CD14-positive monocyte (primary cell): ENCODE data around the gene HDAC10. TPM values are rescaled to one million over a fixed set of nuclear protein-coding genes. Genes with fewer than 3 reads are reported as not detected.

ENCODE experiments used
- DNase-seq, 3 donors: peaks; one replicate each; pipeline ENCODE4 v3.0.0-alpha.2; 2011 to 2022
- H2AFZ ChIP-seq: 2 replicates; pipeline ENCODE4 v1.6.0; 2012; ENCODE audit warnings: mild to moderate bottlenecking, low read depth, low read length, inconsistent platforms; ENCODE audit not compliant: insufficient read depth, poor library complexity, severe bottlenecking
- H3K27ac ChIP-seq, 2 donors: 1 replicate in 1 of 2; 2 replicates in 1 of 2; pipeline ENCODE4 v1.5.1; 2012 to 2013; ENCODE audit warnings: low read length in 2 of 2, control low read depth in 1 of 2, inconsistent platforms in 1 of 2, low read depth in 1 of 2, mild to moderate bottlenecking in 1 of 2
- H3K27me3 ChIP-seq, 2 donors: one replicate each; pipeline versions ENCODE4 v1.6.0 to v1.6.1; 2011 to 2013; ENCODE audit warnings: low read length in 2 of 2; ENCODE audit not compliant: control insufficient read depth in 2 of 2, insufficient read depth in 2 of 2
- H3K36me3 ChIP-seq, 2 donors: replicated peaks in 1 of 2; 1 replicate in 1 of 2; 2 replicates in 1 of 2; pipeline versions ENCODE4 v1.5.1 to v1.6.1; 2012 to 2013; ENCODE audit warnings: low read length in 2 of 2, control low read depth in 1 of 2, inconsistent platforms in 1 of 2, mild to moderate bottlenecking in 1 of 2; ENCODE audit not compliant: insufficient read depth in 2 of 2, control insufficient read depth in 1 of 2
- H3K4me1 ChIP-seq, 2 donors: 1 replicate in 1 of 2; 2 replicates in 1 of 2; pipeline versions ENCODE4 v1.5.1 to v1.6.1; 2012 to 2013; ENCODE audit warnings: low read length in 2 of 2, control low read depth in 1 of 2, inconsistent platforms in 1 of 2, mild to moderate bottlenecking in 1 of 2, moderate library complexity in 1 of 2; ENCODE audit not compliant: insufficient read depth in 2 of 2, control insufficient read depth in 1 of 2
- H3K4me2 ChIP-seq: replicated peaks from 2 replicates; pipeline ENCODE3; 2012; ENCODE audit warnings: low read length, moderate library complexity, mild to moderate bottlenecking; ENCODE audit not compliant: poor library complexity, severe bottlenecking; ENCODE audit errors: extremely low read depth
- H3K4me3 ChIP-seq, 3 experiments: fragments of 200-600 bp in 1 of 3; sonication (generic) in 1 of 3; replicated peaks in 1 of 3; 1 replicate in 2 of 3; 2 replicates in 1 of 3; pipeline ENCODE4 v1.5.1; 2011 to 2013; ENCODE audit warnings: low read length in 3 of 3, mild to moderate bottlenecking in 3 of 3, control low read depth in 2 of 3, low read depth in 2 of 3, inconsistent platforms in 1 of 3, moderate library complexity in 1 of 3
- H3K79me2 ChIP-seq: 2 replicates; pipeline ENCODE4 v1.6.0; 2012; ENCODE audit warnings: mild to moderate bottlenecking, control low read depth, inconsistent platforms, low read length, moderate library complexity; ENCODE audit not compliant: insufficient read depth
- H3K9ac ChIP-seq: 2 replicates; pipeline ENCODE4 v1.6.0; 2017; ENCODE audit warnings: low read length, mild to moderate bottlenecking; ENCODE audit not compliant: insufficient read depth, poor library complexity, severe bottlenecking
- H3K9me3 ChIP-seq, 2 donors: replicated peaks in 1 of 2; 1 replicate in 1 of 2; 2 replicates in 1 of 2; pipeline versions ENCODE4 v1.5.1 to v1.6.1; 2012 to 2013; ENCODE audit warnings: low read length in 2 of 2, control low read depth in 1 of 2; ENCODE audit not compliant: control insufficient read depth in 1 of 2, insufficient read depth in 1 of 2
- H4K20me1 ChIP-seq: 2 replicates; pipeline ENCODE4 v1.6.0; 2012; ENCODE audit warnings: mild to moderate bottlenecking, low read length, control low read depth, moderate library complexity; ENCODE audit not compliant: insufficient read depth
- H3K27ac Mint-ChIP-seq, 7 donors: one replicate each; pipeline ENCODE4 v1.8.0; 2020; ENCODE audit warnings: mild to moderate bottlenecking in 7 of 7, mixed read lengths in 7 of 7, moderate library complexity in 6 of 7, inconsistent platforms in 2 of 7
- H3K27me3 Mint-ChIP-seq, 3 donors: one replicate each; pipeline ENCODE4 v1.8.0; 2021 to 2022; ENCODE audit warnings: low read depth in 3 of 3, mild to moderate bottlenecking in 3 of 3, mixed read lengths in 3 of 3, moderate library complexity in 3 of 3, inconsistent platforms in 1 of 3
- H3K36me3 Mint-ChIP-seq, 2 donors: one replicate each; pipeline ENCODE4 v1.8.0; 2020; ENCODE audit warnings: mixed read lengths in 2 of 2, inconsistent platforms in 1 of 2, mild to moderate bottlenecking in 1 of 2
- H3K4me1 Mint-ChIP-seq: one replicate; pipeline ENCODE4 v1.8.0; 2020; ENCODE audit warnings: mild to moderate bottlenecking, mixed read lengths
- H3K4me3 Mint-ChIP-seq, 2 donors: one replicate each; pipeline ENCODE4 v1.8.0; 2020; ENCODE audit warnings: mild to moderate bottlenecking in 2 of 2, mixed read lengths in 2 of 2, moderate library complexity in 1 of 2
- H3K9me3 Mint-ChIP-seq, 7 donors: one replicate each; pipeline ENCODE4 v1.8.0; 2020 to 2022; ENCODE audit warnings: mixed read lengths in 7 of 7, mild to moderate bottlenecking in 6 of 7, moderate library complexity in 6 of 7, inconsistent platforms in 2 of 7
- CTCF ChIP-seq: fragments of 200-600 bp; IDR thresholded peaks from one replicate; pipeline ENCODE4 v1.8.0; 2022; ENCODE audit warnings: antibody characterized with exemption, mild to moderate bottlenecking
- WGBS: methylation state at CpG from one replicate; pipeline ENCODE4 v1.1.5; 2013; ENCODE audit warnings: missing lambda C conversion rate; ENCODE audit not compliant: insufficient coverage; 5-methylcytosine and 5-hydroxymethylcytosine counted together
- intact Hi-C, 2 donors: fragments of 100-400 bp; cut with micrococcal nuclease; formaldehyde crosslinking; loops; one replicate each; pipeline versions ENCODE4 v1.15.0 to v1.15.1; 2023
- polyA plus RNA-seq, 3 donors: library from polyadenylated mRNA; depleted of rRNA in 1 of 3; unstranded in 2 of 3; stranded (reverse) in 1 of 3; fragments of 300-500 nt in 2 of 3; fragments of >200 nt in 1 of 3; fragmentation: Illumina TruSeq in 2 of 3; gene quantifications; 1 replicate in 2 of 3; 2 replicates in 1 of 3; pipeline ENCODE4 v1.2.3, GENCODE V29; 2012 to 2021

The HDAC10 gene
- polyA plus RNA-seq, 3 donors: 9.2 to 148 (median 13.7) TPM

DNA sequence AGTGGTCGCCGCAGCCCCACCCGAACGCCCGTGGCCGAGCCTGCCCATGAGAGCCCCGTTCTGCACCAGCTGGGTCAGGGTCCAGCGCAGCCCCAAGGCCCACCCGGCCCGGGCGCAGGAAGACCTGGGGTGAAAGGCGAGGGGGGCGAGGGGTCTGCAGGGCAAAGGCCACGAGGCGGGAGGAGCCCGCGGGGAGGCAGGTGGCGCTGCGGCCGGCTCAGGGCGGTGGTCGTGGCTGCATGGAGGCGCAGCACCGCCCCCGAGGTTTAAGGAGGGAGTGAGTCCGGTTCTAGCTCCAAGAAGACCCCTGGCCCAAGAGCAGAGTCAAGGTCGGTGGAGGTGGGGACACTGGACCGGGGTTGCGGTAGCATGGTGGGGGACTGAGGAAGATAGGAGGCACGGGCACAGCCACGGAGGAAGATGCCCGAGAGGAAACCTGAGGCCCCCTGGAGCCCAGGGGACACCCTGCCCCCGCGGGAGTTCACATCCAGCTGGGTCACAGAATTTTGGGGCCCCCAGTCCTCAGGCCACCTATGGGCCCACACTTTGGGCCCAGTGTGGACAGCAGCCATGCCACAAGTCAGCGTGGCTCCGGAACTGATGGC is 514 bp upstream of the HDAC10 start:
- H3K4me2 ChIP-seq: peak overlapping the region; percentile 99
- DNase-seq: no peak
- no peaks in the 10 kb centered on the region for H3K9me3 ChIP-seq
- peaks cover 8 to 13% of the 10 kb centered on the region in 2 donors for H3K36me3 Mint-ChIP-seq
- peak overlapping the region in 1 of 7 donors; percentile 58 for H3K27ac Mint-ChIP-seq
- peak overlapping the region; percentile 83 to 85 for H3K4me3 Mint-ChIP-seq
- 1% methylated on average over 35 of the region's 36 CpGs for WGBS
- TF ChIP-seq CTCF: no peak
- H4K20me1 ChIP-seq: peaks cover 17% of the 10 kb centered on the region
- H3K4me3 ChIP-seq: peak overlapping the region; percentile 72 to 96 (median 92)
- intact Hi-C loops: loop anchor here (5.0 kb wide), 2 partner anchors 246 to 371 kb away; no protein-coding TSS in a partner anchor
- H3K36me3 ChIP-seq: peaks cover 8 to 26% of the 10 kb centered on the region in 2 donors
- H3K4me1 ChIP-seq: peaks cover 30 to 42% of the 10 kb centered on the region in 2 donors
- H3K27me3 Mint-ChIP-seq: peaks cover 0 to 2% (median 0%) of the 10 kb centered on the region in 3 donors
- peaks cover 17% of the 10 kb centered on the region for H3K79me2 ChIP-seq
- peak overlapping the region; percentile 80 for H3K9ac ChIP-seq
- peaks cover 19% of the 10 kb centered on the region for H3K4me1 Mint-ChIP-seq
- peak overlapping the region; percentile 93 for H2AFZ ChIP-seq
- H3K27ac ChIP-seq: peak overlapping the region in 1 of 2 donors; percentile 22
- no peaks in the 10 kb centered on the region for H3K27me3 ChIP-seq
- no peaks in the 10 kb centered on the region for H3K9me3 Mint-ChIP-seq

GRCh38 chr22:50250249-50250554 is 863 bp downstream of the HDAC10 start:
- H3K4me1 Mint-ChIP-seq: peaks cover 24% of the 10 kb centered on the region
- Histone ChIP-seq H3K27ac (peak overlapping the region in 1 of 2 donors; percentile 76), H3K9ac (peak overlapping the region; percentile 80), H2AFZ (peak overlapping the region; percentile 93), H3K36me3 (peaks cover 15 to 35% of the 10 kb centered on the region in 2 donors), H3K27me3 (no peaks in the 10 kb centered on the region), H4K20me1 (peaks cover 17% of the 10 kb centered on the region), H3K4me2 (peak overlapping the region; percentile 99), H3K79me2 (peaks cover 29% of the 10 kb centered on the region), H3K4me3 (peak overlapping the region; percentile 72 to 96 (median 92)), H3K4me1 (peaks cover 39 to 53% of the 10 kb centered on the region in 2 donors), H3K9me3 (no peaks in the 10 kb centered on the region)
- peaks cover 8 to 20% of the 10 kb centered on the region in 2 donors for H3K36me3 Mint-ChIP-seq
- peak overlapping the region; percentile 83 to 92 for H3K4me3 Mint-ChIP-seq
- intact Hi-C loops: loop anchor here (5.0 kb wide), 2 partner anchors 247 to 372 kb away; no protein-coding TSS in a partner anchor
- DNase-seq: no peak
- no peak for TF ChIP-seq CTCF
- peak overlapping the region in 4 of 7 donors; percentile 16 to 80 (median 40) for H3K27ac Mint-ChIP-seq
- peaks cover 0 to 2% (median 0%) of the 10 kb centered on the region in 3 donors for H3K27me3 Mint-ChIP-seq
- WGBS: 86% methylated on average over 11 of the region's 11 CpGs
- no peaks in the 10 kb centered on the region for H3K9me3 Mint-ChIP-seq
